HG03460 (cell line): Measurements from ENCODE around the gene TRMU.

Source experiments
- ATAC-seq: cut with Tn5 transposase; IDR thresholded peaks from one replicate; pipeline ENCODE4 v1.9.1; 2021; ENCODE audit not compliant: unreplicated experiment

TRMU gene

DNA sequence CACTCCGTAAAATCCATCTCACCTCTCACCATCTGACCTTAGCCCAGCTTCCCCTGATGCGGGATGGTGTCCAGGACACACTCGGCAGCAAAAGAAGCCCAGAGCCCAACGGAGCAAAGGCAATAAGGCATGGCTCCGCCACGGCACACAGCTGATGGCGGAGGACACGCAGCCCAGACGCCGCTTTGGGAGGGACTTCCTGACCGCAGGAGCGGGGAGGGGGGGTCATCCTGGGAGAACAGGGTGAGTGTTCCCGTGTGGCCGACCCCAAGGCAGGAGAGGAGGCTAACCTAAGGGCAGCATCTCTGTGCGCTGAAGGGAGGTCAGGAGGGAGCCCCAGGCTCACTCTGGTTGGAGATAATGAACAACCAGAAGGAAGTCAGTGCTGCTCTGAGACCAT is 71.3 kb downstream of the TRMU start:
- no peak for ATAC-seq
